ENCODE measurements around the gene OSGIN1. TPM values are rescaled to one million over a fixed set of nuclear protein-coding genes. Genes with fewer than 3 reads are reported as not detected.

Gene OSGIN1
- total RNA-seq, 1 experiment from 2014 or later, result 9.8 TPM

GRCh38 chr16:83979441-83979840 lies 26.4 kb downstream of the OSGIN1 start:
- CTCF ChIA-PET, result no interaction called here
- no peak for TF ChIP-seq CTCF (conservative IDR thresholded peaks at IDR 0.05; ENCODE audit: low read depth, low read length)
- no peak for TF ChIP-seq EZH2phosphoT487 (IDR thresholded peaks at IDR 0.05; ENCODE audit: borderline replicate concordance, low read length)
- no peak for TF ChIP-seq EZH2 (IDR thresholded peaks at IDR 0.05; ENCODE audit: low read length, unreplicated experiment)
- no peak overlapping the region for H3K27ac ChIP-seq (ENCODE audit: low read length)
- H3K4me1 ChIP-seq (ENCODE audit: insufficient read depth, low read length), result no peaks in the 10 kb centered on the region
- H3K36me3 ChIP-seq (ENCODE audit: low read depth, low read length), result no peaks in the 10 kb centered on the region
- H3K4me2 ChIP-seq (ENCODE audit: low read length), result no peak overlapping the region
- DNase-seq (no peak), ATAC-seq (no peak)
- intact Hi-C loops (cut with micrococcal nuclease), result no loop called here
- H3K9ac ChIP-seq (ENCODE audit: low read length), result no peak overlapping the region
- H3K4me3 ChIP-seq (ENCODE audit: low read length), result no peak overlapping the region
- H3K79me2 ChIP-seq (ENCODE audit: low read length), result no peaks in the 10 kb centered on the region
- no peaks in the 10 kb centered on the region for H3K9me3 ChIP-seq (ENCODE audit: low read length)
- H4K20me1 ChIP-seq (ENCODE audit: low read length), result no peaks in the 10 kb centered on the region
- BruUV-seq (replicated peaks), result no TSS peak
- POLR2A ChIA-PET (ENCODE audit: unreplicated experiment), result no interaction called here
- H3F3A ChIP-seq (ENCODE audit: low read length, unreplicated experiment), result no peaks in the 10 kb centered on the region
- no peaks in the 10 kb centered on the region for H3K9me2 ChIP-seq (replicated peaks; ENCODE audit: low read length)
- no peaks in the 10 kb centered on the region for H3K27me3 ChIP-seq (ENCODE audit: low read length)
- no peak overlapping the region for H2AFZ ChIP-seq (ENCODE audit: low read length)

- TF ChIP-seq EZH2phosphoT487 (IDR thresholded peaks at IDR 0.05; ENCODE audit: borderline replicate concordance, low read length) (no peak), EZH2 (IDR thresholded peaks at IDR 0.05; ENCODE audit: low read length, unreplicated experiment) (no peak), CTCF (conservative IDR thresholded peaks at IDR 0.05; ENCODE audit: low read depth, low read length) (no peak)
- no peak overlapping the region for H2AFZ ChIP-seq (ENCODE audit: low read length)
- H3K9ac ChIP-seq (ENCODE audit: low read length), result no peak overlapping the region
- H3K9me3 ChIP-seq (ENCODE audit: low read length), result no peaks in the 10 kb centered on the region
- DNase-seq, result no peak
- H3K36me3 ChIP-seq (ENCODE audit: low read depth, low read length), result no peaks in the 10 kb centered on the region
- intact Hi-C loops (cut with micrococcal nuclease), result no loop called here
- H3K27ac ChIP-seq (ENCODE audit: low read length), result no peak overlapping the region
- ATAC-seq, result no peak
- no peak overlapping the region for H3K4me3 ChIP-seq (ENCODE audit: low read length)
- no peak overlapping the region for H3K4me2 ChIP-seq (ENCODE audit: low read length)
- no peaks in the 10 kb centered on the region for H3K9me2 ChIP-seq (replicated peaks; ENCODE audit: low read length)
- H4K20me1 ChIP-seq (ENCODE audit: low read length), result no peaks in the 10 kb centered on the region
- no peaks in the 10 kb centered on the region for H3K27me3 ChIP-seq (ENCODE audit: low read length)
- H3K79me2 ChIP-seq (ENCODE audit: low read length), result no peaks in the 10 kb centered on the region
- no TSS peak for BruUV-seq (replicated peaks)
- CTCF ChIA-PET, result no interaction called here
- H3F3A ChIP-seq (ENCODE audit: low read length, unreplicated experiment), result no peaks in the 10 kb centered on the region
- POLR2A ChIA-PET (ENCODE audit: unreplicated experiment), result no interaction called here
- no peaks in the 10 kb centered on the region for H3K4me1 ChIP-seq (ENCODE audit: insufficient read depth, low read length)
These were observed 27.8 kb downstream of the OSGIN1 start for GRCh38 chr16:83980794-83981193.

GRCh38 chr16:83981799-83982198 lies 28.8 kb downstream of the OSGIN1 start:
- intact Hi-C loops (cut with micrococcal nuclease), result no loop called here
- no peak overlapping the region for H2AFZ ChIP-seq (ENCODE audit: low read length)
- CTCF ChIA-PET, result no interaction called here
- no peaks in the 10 kb centered on the region for H3F3A ChIP-seq (ENCODE audit: low read length, unreplicated experiment)
- no peak overlapping the region for H3K27ac ChIP-seq (ENCODE audit: low read length)
- no peak overlapping the region for H3K4me2 ChIP-seq (ENCODE audit: low read length)
- POLR2A ChIA-PET (ENCODE audit: unreplicated experiment), result no interaction called here
- no peaks in the 10 kb centered on the region for H3K9me2 ChIP-seq (replicated peaks; ENCODE audit: low read length)
- BruUV-seq (replicated peaks), result no TSS peak
- ATAC-seq (no peak), DNase-seq (no peak)
- TF ChIP-seq EZH2phosphoT487 (IDR thresholded peaks at IDR 0.05; ENCODE audit: borderline replicate concordance, low read length), result no peak
- H3K9me3 ChIP-seq (ENCODE audit: low read length), result no peaks in the 10 kb centered on the region
- no peaks in the 10 kb centered on the region for H3K36me3 ChIP-seq (ENCODE audit: low read depth, low read length)
- no peak overlapping the region for H3K9ac ChIP-seq (ENCODE audit: low read length)
- H3K4me3 ChIP-seq (ENCODE audit: low read length), result no peak overlapping the region
- H3K27me3 ChIP-seq (ENCODE audit: low read length), result peaks cover 2% of the 10 kb centered on the region; the same call in 1 of the 2 replicates
- H4K20me1 ChIP-seq (ENCODE audit: low read length), result no peaks in the 10 kb centered on the region
- no peaks in the 10 kb centered on the region for H3K4me1 ChIP-seq (ENCODE audit: insufficient read depth, low read length)
- no peaks in the 10 kb centered on the region for H3K79me2 ChIP-seq (ENCODE audit: low read length)
